ENCODE results near the gene SRRM3.
"Not testable (repeated sequence)": the region's sequence is repeated elsewhere in the genome, so short reads cannot be mapped to it uniquely, and the experiment has no call there.

SRRM3 gene

GRCh38 chr7:76315364-76315763 is 113.7 kb downstream of the SRRM3 start:
- no peak for DNase-seq (ENCODE audit: low spot score)

GRCh38 chr7:76316984-76317781 is 115.5 kb downstream of the SRRM3 start:
- DNase-seq (ENCODE audit: low spot score), result no peak

- DNase-seq (ENCODE audit: low spot score), result peak; percentile 97
These were observed 116.2 kb downstream of the SRRM3 start for GRCh38 chr7:76317782-76318487.

- peak; percentile 85 for DNase-seq (ENCODE audit: low spot score)
These were observed 117.0 kb downstream of the SRRM3 start for GRCh38 chr7:76318488-76319353.

GRCh38 chr7:76325092-76325491 is 123.4 kb downstream of the SRRM3 start:
- no peak for DNase-seq (ENCODE audit: low spot score)

GRCh38 chr7:76325811-76326210 is 124.1 kb downstream of the SRRM3 start:
- DNase-seq (ENCODE audit: low spot score), result no peak

GRCh38 chr7:76326646-76327233 is 125.0 kb downstream of the SRRM3 start:
- DNase-seq (ENCODE audit: low spot score), result no peak

GRCh38 chr7:76327610-76328009 is 125.9 kb downstream of the SRRM3 start:
- no peak for DNase-seq (ENCODE audit: low spot score)

GRCh38 chr7:76328389-76328788 is 126.7 kb downstream of the SRRM3 start:
- no peak for DNase-seq (ENCODE audit: low spot score)

- DNase-seq (ENCODE audit: low spot score), result no peak
These were observed 127.8 kb downstream of the SRRM3 start for GRCh38 chr7:76329479-76329878.

GRCh38 chr7:76330261-76330660 is 128.6 kb downstream of the SRRM3 start:
- no peak for DNase-seq (ENCODE audit: low spot score)

GRCh38 chr7:76330673-76331072 is 129.0 kb downstream of the SRRM3 start:
- DNase-seq (ENCODE audit: low spot score), result no peak

- peak; percentile 39 for DNase-seq (ENCODE audit: low spot score)
These were observed 130.4 kb downstream of the SRRM3 start for GRCh38 chr7:76332078-76332477.

GRCh38 chr7:76333511-76334101 is 131.9 kb downstream of the SRRM3 start:
- DNase-seq (ENCODE audit: low spot score), result no peak

GRCh38 chr7:76334320-76334967 is 132.7 kb downstream of the SRRM3 start:
- DNase-seq (ENCODE audit: low spot score), result no peak

- DNase-seq (ENCODE audit: low spot score), result not testable (repeated sequence)
These were observed 133.7 kb downstream of the SRRM3 start for GRCh38 chr7:76335417-76335816.

GRCh38 chr7:76336094-76336493 is 134.4 kb downstream of the SRRM3 start:
- DNase-seq (ENCODE audit: low spot score), result no peak

Measured in kidney tubule cell (primary cell).